Thyroid gland (tissue), 4 donors: ENCODE data around the gene PTPRN2.

Experiments
- POLR2A ChIP-seq, 2 donors: fragments of 450-650 bp; IDR thresholded peaks; one replicate each; pipeline ENCODE4 v1.6.1; 2017; ENCODE audit warnings: antibody characterized with exemption in 2 of 2, mild to moderate bottlenecking in 2 of 2, moderate library complexity in 1 of 2
- TF ChIP-seq, protein P1 (sequence below), 6 experiments: fragments of 200-600 bp in 3 of 6; fragments of 450-650 bp in 3 of 6; sonication (generic) in 3 of 6; IDR thresholded peaks; one replicate each; pipeline ENCODE4 v1.5.1; 2016 to 2019; ENCODE audit warnings: antibody characterized with exemption in 6 of 6, mild to moderate bottlenecking in 2 of 6, inconsistent platforms in 1 of 6, moderate library complexity in 1 of 6

DNA sequence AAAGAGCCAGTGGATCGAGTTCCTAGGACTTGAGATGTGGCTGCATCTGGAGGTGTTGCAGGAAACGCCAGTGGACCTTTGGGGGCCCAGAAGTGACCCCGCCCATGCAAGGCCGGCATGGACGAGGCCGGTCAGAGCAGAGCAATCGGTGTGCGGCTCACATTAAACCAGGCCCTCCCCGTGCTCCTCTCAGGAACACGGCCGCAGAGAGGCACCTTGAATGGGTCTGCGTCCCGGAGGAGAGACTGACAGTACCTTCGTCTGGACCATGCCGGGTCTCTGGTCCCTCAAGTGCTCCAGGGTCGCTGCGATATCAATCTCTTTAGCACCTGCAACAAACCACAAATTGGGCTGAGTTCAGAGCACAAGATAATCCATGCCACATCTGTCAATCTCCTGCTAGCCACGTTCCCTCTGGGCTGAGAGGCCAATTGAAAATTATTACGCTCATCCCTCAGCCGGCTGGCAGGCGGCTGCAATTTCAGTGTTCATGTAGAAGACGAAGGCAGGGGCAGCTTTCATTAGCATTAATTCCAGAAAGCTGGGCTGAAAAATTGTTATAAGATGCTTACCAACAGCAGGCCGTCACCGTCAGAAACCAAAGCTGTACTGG is 1038.8 kb downstream of the PTPRN2 start:
- TF ChIP-seq, protein P1, sequence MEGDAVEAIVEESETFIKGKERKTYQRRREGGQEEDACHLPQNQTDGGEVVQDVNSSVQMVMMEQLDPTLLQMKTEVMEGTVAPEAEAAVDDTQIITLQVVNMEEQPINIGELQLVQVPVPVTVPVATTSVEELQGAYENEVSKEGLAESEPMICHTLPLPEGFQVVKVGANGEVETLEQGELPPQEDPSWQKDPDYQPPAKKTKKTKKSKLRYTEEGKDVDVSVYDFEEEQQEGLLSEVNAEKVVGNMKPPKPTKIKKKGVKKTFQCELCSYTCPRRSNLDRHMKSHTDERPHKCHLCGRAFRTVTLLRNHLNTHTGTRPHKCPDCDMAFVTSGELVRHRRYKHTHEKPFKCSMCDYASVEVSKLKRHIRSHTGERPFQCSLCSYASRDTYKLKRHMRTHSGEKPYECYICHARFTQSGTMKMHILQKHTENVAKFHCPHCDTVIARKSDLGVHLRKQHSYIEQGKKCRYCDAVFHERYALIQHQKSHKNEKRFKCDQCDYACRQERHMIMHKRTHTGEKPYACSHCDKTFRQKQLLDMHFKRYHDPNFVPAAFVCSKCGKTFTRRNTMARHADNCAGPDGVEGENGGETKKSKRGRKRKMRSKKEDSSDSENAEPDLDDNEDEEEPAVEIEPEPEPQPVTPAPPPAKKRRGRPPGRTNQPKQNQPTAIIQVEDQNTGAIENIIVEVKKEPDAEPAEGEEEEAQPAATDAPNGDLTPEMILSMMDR (IDR thresholded peaks at IDR 0.05): no peak
- no peak for TF ChIP-seq POLR2A (IDR thresholded peaks at IDR 0.05)
